GM23248 (cell line): ENCODE results near the gene TMEM94. TPM values are rescaled to one million over a fixed set of nuclear protein-coding genes. Genes with fewer than 3 reads are reported as not detected.

ENCODE experiments used
- DNase-seq: peaks from one replicate; pipeline ENCODE4 v3.0.0-alpha.2; 2015
- H2AFZ ChIP-seq: fragments of 200-600 bp; sonication (generic); 2 replicates; pipeline ENCODE4 v1.6.1; 2016; ENCODE audit warnings: antibody characterized with exemption
- H3F3A ChIP-seq: fragments of 200-600 bp; sonication (generic); 2 replicates; pipeline ENCODE4 v1.6.1; 2016; ENCODE audit warnings: mild to moderate bottlenecking, antibody characterized with exemption, mixed run types; ENCODE audit not compliant: insufficient read depth
- H3K27ac ChIP-seq: fragments of 200-600 bp; sonication (generic); 2 replicates; pipeline ENCODE4 v1.5.1; 2016; ENCODE audit warnings: mild to moderate bottlenecking
- H3K27me3 ChIP-seq: fragments of 200-600 bp; sonication (generic); replicated peaks from 2 replicates; pipeline ENCODE4 v1.6.1; 2016; ENCODE audit warnings: mild to moderate bottlenecking; ENCODE audit not compliant: insufficient read depth
- H3K36me3 ChIP-seq: fragments of 200-600 bp; sonication (generic); 2 replicates; pipeline ENCODE4 v1.6.1; 2016; ENCODE audit warnings: low read depth, mild to moderate bottlenecking
- H3K4me1 ChIP-seq: fragments of 200-600 bp; sonication (generic); 2 replicates; pipeline ENCODE4 v1.6.1; 2016; ENCODE audit warnings: mild to moderate bottlenecking; ENCODE audit not compliant: insufficient read depth
- H3K4me2 ChIP-seq: fragments of 200-600 bp; sonication (generic); one replicate; pipeline ENCODE4 v1.6.1; 2016; ENCODE audit warnings: mild to moderate bottlenecking; ENCODE audit not compliant: unreplicated experiment
- H3K4me3 ChIP-seq: fragments of 200-600 bp; sonication (generic); 2 replicates; pipeline ENCODE4 v1.5.1; 2016; ENCODE audit warnings: mild to moderate bottlenecking
- H3K79me2 ChIP-seq: fragments of 200-600 bp; sonication (generic); 2 replicates; pipeline ENCODE4 v1.6.1; 2016; ENCODE audit warnings: mild to moderate bottlenecking; ENCODE audit not compliant: insufficient read depth
- H3K9ac ChIP-seq: fragments of 200-600 bp; sonication (generic); 2 replicates; pipeline ENCODE4 v1.6.1; 2016; ENCODE audit warnings: mild to moderate bottlenecking
- H3K9me2 ChIP-seq: fragments of 200-600 bp; sonication (generic); 2 replicates; pipeline ENCODE4 v1.6.1; 2016; ENCODE audit warnings: mixed run types, mild to moderate bottlenecking, moderate library complexity; ENCODE audit not compliant: insufficient read depth
- H3K9me3 ChIP-seq: fragments of 200-600 bp; sonication (generic); one replicate; pipeline ENCODE4 v1.6.1; 2017; ENCODE audit warnings: low read depth
- H4K20me1 ChIP-seq: fragments of 200-600 bp; sonication (generic); 2 replicates; pipeline ENCODE4 v1.6.0; 2016; ENCODE audit not compliant: insufficient read depth
- EZH2 ChIP-seq: fragments of 200-600 bp; sonication (generic); IDR thresholded peaks from 2 replicates; pipeline ENCODE4 v1.6.1; 2018; ENCODE audit warnings: antibody characterized with exemption, mild to moderate bottlenecking; ENCODE audit not compliant: insufficient read depth, poor library complexity, severe bottlenecking
- EZH2phosphoT487 ChIP-seq: fragments of 200-600 bp; sonication (generic); IDR thresholded peaks from 2 replicates; pipeline ENCODE4 v1.6.1; 2018; ENCODE audit warnings: antibody characterized with exemption, moderate library complexity, mild to moderate bottlenecking, low read depth; ENCODE audit not compliant: insufficient read depth
- WGBS, 2 experiments: methylation state at CpG; one replicate each; pipeline ENCODE4 v1.1.6; 2015 to 2017; ENCODE audit warnings: low lambda C conversion rate in 2 of 2, low coverage in 1 of 2; ENCODE audit errors: missing lambda C conversion rate in 2 of 2; 5-methylcytosine and 5-hydroxymethylcytosine counted together
- in situ Hi-C: fragments of 300-500 bp; cut with MboI; formaldehyde crosslinking; loops from 2 replicates; pipeline ENCODE4 v1.15.0; 2020
- polyA plus RNA-seq: library from polyadenylated mRNA; unstranded; fragments of >200 nt; fragmentation: Nextera tagmentation; extraction: Ambion mirVana; gene quantifications from 2 replicates; pipeline ENCODE4 v1.2.1, GENCODE V29; 2016
- total RNA-seq: library from RNA; depleted of rRNA; stranded (reverse); fragments of >200 nt; shearing (Covaris generic); gene quantifications from 2 replicates; pipeline ENCODE4 v1.2.3, GENCODE V29; 2014

The TMEM94 gene
- total and polyA plus RNA-seq, 2 experiments from 2014 or later: 14.3 to 24.5 TPM

- Histone ChIP-seq H3K4me1 (no peaks in the 10 kb centered on the region), H3K27me3 (no peaks in the 10 kb centered on the region), H3K4me3 (no peak overlapping the region), H3K36me3 (peaks cover 4% of the 10 kb centered on the region; the same call in 1 of the 2 replicates), H4K20me1 (no peaks in the 10 kb centered on the region), H3K9ac (no peak overlapping the region), H3K27ac (no peak overlapping the region), H3K9me2 (no peaks in the 10 kb centered on the region), H3K4me2 (no peak overlapping the region), H2AFZ (no peak overlapping the region), H3K79me2 (no peaks in the 10 kb centered on the region), H3K9me3 (no peaks in the 10 kb centered on the region), H3F3A (no peaks in the 10 kb centered on the region)
- DNase-seq: no peak
- in situ Hi-C loops: no loop called here
- 87 to 100% methylated on average over 14 to 38 of the region's 40 CpGs for WGBS, 2 experiments
- TF ChIP-seq EZH2: no peak
- TF ChIP-seq EZH2phosphoT487: no peak
These were observed 45.8 kb downstream of the TMEM94 start for GRCh38 chr17:75502072-75502720.

GRCh38 chr17:75502721-75503329 lies 46.4 kb downstream of the TMEM94 start:
- Histone ChIP-seq H3K4me2 (no peak overlapping the region), H3K9ac (no peak overlapping the region), H4K20me1 (no peaks in the 10 kb centered on the region), H3F3A (no peaks in the 10 kb centered on the region), H3K79me2 (no peaks in the 10 kb centered on the region), H3K27me3 (no peaks in the 10 kb centered on the region), H3K36me3 (peaks cover 4% of the 10 kb centered on the region; the same call in 1 of the 2 replicates), H3K27ac (no peak overlapping the region), H3K9me2 (no peaks in the 10 kb centered on the region), H3K4me3 (no peak overlapping the region), H3K4me1 (no peaks in the 10 kb centered on the region), H3K9me3 (no peaks in the 10 kb centered on the region), H2AFZ (no peak overlapping the region)
- in situ Hi-C loops: no loop called here
- DNase-seq: no peak
- WGBS, 2 experiments: 88 to 92% methylated on average over 23 to 25 of the region's 25 CpGs
- no peak for TF ChIP-seq EZH2phosphoT487

GRCh38 chr17:75503337-75503950 lies 47.0 kb downstream of the TMEM94 start:
- 85 to 88% methylated on average over 21 to 23 of the region's 23 CpGs for WGBS, 2 experiments
- no peaks in the 10 kb centered on the region for H3K27me3 ChIP-seq
- H2AFZ ChIP-seq: no peak overlapping the region
- no peaks in the 10 kb centered on the region for H3K4me1 ChIP-seq
- no peak overlapping the region for H3K27ac ChIP-seq
- H3K9me3 ChIP-seq: no peaks in the 10 kb centered on the region
- no peaks in the 10 kb centered on the region for H3K79me2 ChIP-seq
- H3K36me3 ChIP-seq: peaks cover 4% of the 10 kb centered on the region; the same call in 1 of the 2 replicates
- no peaks in the 10 kb centered on the region for H4K20me1 ChIP-seq
- H3F3A ChIP-seq: no peaks in the 10 kb centered on the region
- H3K4me3 ChIP-seq: no peak overlapping the region
- H3K4me2 ChIP-seq: no peak overlapping the region
- no peaks in the 10 kb centered on the region for H3K9me2 ChIP-seq
- no peak for DNase-seq
- in situ Hi-C loops: no loop called here
- TF ChIP-seq EZH2phosphoT487 (no peak), EZH2 (no peak)
- H3K9ac ChIP-seq: no peak overlapping the region

GRCh38 chr17:75503976-75504346 lies 47.5 kb downstream of the TMEM94 start:
- no peaks in the 10 kb centered on the region for H3K4me1 ChIP-seq
- H3K27ac ChIP-seq: no peak overlapping the region
- peaks cover 4% of the 10 kb centered on the region; the same call in 1 of the 2 replicates for H3K36me3 ChIP-seq
- H3K27me3 ChIP-seq: no peaks in the 10 kb centered on the region
- WGBS, 2 experiments: 72 to 90% methylated on average over 4 to 12 of the region's 13 CpGs
- H3K9me3 ChIP-seq: no peaks in the 10 kb centered on the region
- no peaks in the 10 kb centered on the region for H4K20me1 ChIP-seq
- H3K79me2 ChIP-seq: no peaks in the 10 kb centered on the region
- TF ChIP-seq EZH2phosphoT487: no peak
- no peak for TF ChIP-seq EZH2
- H3K9me2 ChIP-seq: no peaks in the 10 kb centered on the region
- in situ Hi-C loops: no loop called here
- no peak overlapping the region for H3K4me2 ChIP-seq
- no peak overlapping the region for H2AFZ ChIP-seq
- no peak for DNase-seq
- H3F3A ChIP-seq: no peaks in the 10 kb centered on the region
- no peak overlapping the region for H3K4me3 ChIP-seq
- H3K9ac ChIP-seq: no peak overlapping the region
